ENCODE measurements around the gene SLX4.

Gene SLX4

DNA sequence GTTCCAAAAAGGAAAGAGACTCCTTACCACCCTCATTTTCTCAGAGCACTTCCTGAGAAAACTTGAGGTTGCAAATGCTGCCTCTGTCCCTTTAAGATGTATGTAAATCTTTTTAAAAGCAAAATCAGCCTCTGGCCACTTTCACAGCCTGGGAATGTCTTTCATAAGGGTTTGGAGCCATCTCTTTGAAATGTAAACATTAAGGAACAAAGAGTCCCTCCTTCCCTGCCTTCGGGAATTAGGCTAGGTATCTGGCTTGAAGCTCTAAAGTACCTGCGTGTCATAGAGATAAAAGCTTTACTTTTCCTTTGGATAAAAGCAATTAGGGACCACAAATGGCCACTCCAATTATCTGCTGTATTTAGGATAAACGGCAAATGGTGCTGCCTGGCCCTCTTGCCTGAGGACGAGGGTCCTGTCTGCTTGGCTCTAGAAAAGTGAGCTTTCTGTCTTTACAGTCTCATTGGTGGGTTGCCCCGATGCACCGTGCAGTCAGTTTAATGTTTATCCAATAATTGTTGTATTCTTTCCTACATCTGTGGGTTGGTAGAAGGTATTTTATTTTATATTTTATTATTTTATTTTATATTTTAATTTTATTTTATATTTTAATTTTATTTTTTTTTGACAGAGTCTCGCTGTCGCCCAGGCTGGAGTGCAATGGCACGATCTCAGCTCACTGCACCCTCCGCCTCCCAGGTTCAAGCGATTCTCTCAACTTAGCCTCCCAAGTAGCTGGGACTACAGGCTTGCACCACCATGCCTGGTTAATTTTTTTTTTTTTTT, 58.1 kb downstream of the SLX4 start:
- H3K4me1 ChIP-seq (ENCODE audit: control insufficient read depth, insufficient read depth, low read length, poor library complexity, severe bottlenecking): no peaks in the 10 kb centered on the region
- no peak overlapping the region for H3K27ac ChIP-seq (ENCODE audit: insufficient read depth, low read length, poor library complexity, severe bottlenecking)
- no peaks in the 10 kb centered on the region for H3K9me3 ChIP-seq (ENCODE audit: control insufficient read depth, low read length)
- DNase-seq: no peak
- no peaks in the 10 kb centered on the region for H3K27me3 ChIP-seq (replicated peaks; ENCODE audit: control insufficient read depth, insufficient read depth, low read length, poor library complexity, severe bottlenecking)
- peaks cover 92% of the 10 kb centered on the region for H3K36me3 ChIP-seq (ENCODE audit: control insufficient read depth, insufficient read depth, low read length)
- no peak overlapping the region for H3K4me3 ChIP-seq (ENCODE audit: insufficient read depth, low read depth, low read length, poor library complexity, severe bottlenecking)

DNA sequence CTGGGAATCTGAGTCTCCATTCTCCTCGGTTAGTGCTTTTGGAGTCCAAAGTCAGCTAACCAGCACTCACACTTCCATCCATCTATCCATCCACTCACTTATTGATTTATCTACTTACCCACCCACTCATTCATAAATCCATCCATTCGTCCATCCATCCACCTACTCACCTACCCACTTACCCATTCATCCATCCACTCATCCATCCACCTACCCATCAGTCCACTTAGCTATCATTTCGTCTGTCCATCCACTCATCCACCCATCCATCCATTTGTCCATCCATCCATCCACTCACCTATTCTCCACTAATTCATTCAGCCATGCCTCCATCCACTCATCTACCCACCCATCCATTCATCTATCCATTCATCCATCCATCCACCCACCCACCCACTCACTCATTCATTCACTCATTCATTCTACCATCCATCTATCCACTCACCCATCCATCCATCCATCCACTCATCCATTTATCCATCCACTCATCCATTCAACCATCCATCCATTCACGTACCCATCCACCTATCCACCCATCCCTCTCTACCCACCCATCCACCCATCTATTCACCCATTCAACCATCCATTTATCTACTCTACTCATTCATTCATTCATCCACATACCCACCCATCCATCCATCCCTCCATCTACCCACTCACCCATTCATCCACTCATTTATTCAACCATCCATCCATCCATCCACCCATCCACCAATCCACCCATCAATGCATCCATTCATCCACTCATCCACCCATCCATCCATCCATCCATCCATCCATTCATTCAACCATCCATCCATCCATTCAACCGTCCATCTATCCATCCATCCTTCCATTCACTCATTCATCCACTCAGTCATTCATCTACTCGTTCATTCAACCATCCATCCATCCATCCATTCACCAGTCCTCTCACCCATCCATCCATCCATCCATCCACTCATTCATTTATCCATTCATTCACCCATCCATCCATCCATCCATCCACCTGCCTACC, 60.3 kb downstream of the SLX4 start:
- H3K36me3 ChIP-seq (ENCODE audit: control insufficient read depth, insufficient read depth, low read length): peaks cover 82% of the 10 kb centered on the region
- no peaks in the 10 kb centered on the region for H3K27me3 ChIP-seq (replicated peaks; ENCODE audit: control insufficient read depth, insufficient read depth, low read length, poor library complexity, severe bottlenecking)
- no peaks in the 10 kb centered on the region for H3K9me3 ChIP-seq (ENCODE audit: control insufficient read depth, low read length)
- no peaks in the 10 kb centered on the region for H3K4me1 ChIP-seq (ENCODE audit: control insufficient read depth, insufficient read depth, low read length, poor library complexity, severe bottlenecking)
- H3K27ac ChIP-seq (ENCODE audit: insufficient read depth, low read length, poor library complexity, severe bottlenecking): no peak overlapping the region
- no peak overlapping the region for H3K4me3 ChIP-seq (ENCODE audit: insufficient read depth, low read depth, low read length, poor library complexity, severe bottlenecking)
- no peak for DNase-seq

DNA sequence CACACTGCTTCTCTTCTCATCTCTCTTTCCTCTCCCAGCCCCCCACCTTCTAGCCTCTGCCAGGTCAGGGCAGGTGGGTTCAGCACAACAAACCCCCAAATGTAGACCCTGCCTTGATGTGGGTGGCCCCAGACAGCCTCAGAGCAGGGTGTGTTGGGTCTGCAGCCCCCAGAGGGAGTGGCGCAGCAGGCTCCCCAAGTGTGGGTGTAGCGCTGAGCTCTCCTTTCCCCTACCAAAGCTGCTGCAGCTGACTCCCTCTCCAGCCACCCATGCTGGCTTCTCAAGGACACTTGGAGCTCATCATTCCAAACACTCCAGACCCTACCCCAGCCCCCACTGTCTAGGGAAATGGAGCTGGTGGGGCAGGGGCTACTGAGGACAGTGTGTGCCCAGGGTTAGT, 61.5 kb downstream of the SLX4 start:
- DNase-seq: no peak
- Histone ChIP-seq H3K27ac (ENCODE audit: insufficient read depth, low read length, poor library complexity, severe bottlenecking) (no peak overlapping the region), H3K4me1 (ENCODE audit: control insufficient read depth, insufficient read depth, low read length, poor library complexity, severe bottlenecking) (no peaks in the 10 kb centered on the region), H3K27me3 (replicated peaks; ENCODE audit: control insufficient read depth, insufficient read depth, low read length, poor library complexity, severe bottlenecking) (no peaks in the 10 kb centered on the region), H3K9me3 (ENCODE audit: control insufficient read depth, low read length) (no peaks in the 10 kb centered on the region), H3K36me3 (ENCODE audit: control insufficient read depth, insufficient read depth, low read length) (peaks cover 84% of the 10 kb centered on the region), H3K4me3 (ENCODE audit: insufficient read depth, low read depth, low read length, poor library complexity, severe bottlenecking) (no peak overlapping the region)

- DNase-seq: no peak
- Histone ChIP-seq H3K36me3 (ENCODE audit: control insufficient read depth, insufficient read depth, low read length) (peaks cover 78% of the 10 kb centered on the region), H3K27ac (ENCODE audit: insufficient read depth, low read length, poor library complexity, severe bottlenecking) (no peak overlapping the region), H3K27me3 (replicated peaks; ENCODE audit: control insufficient read depth, insufficient read depth, low read length, poor library complexity, severe bottlenecking) (no peaks in the 10 kb centered on the region), H3K4me3 (ENCODE audit: insufficient read depth, low read depth, low read length, poor library complexity, severe bottlenecking) (no peak overlapping the region), H3K9me3 (ENCODE audit: control insufficient read depth, low read length) (no peaks in the 10 kb centered on the region), H3K4me1 (ENCODE audit: control insufficient read depth, insufficient read depth, low read length, poor library complexity, severe bottlenecking) (no peaks in the 10 kb centered on the region)
These were observed 62.5 kb downstream of the SLX4 start for GRCh38 chr16:3548859-3549258.

DNA sequence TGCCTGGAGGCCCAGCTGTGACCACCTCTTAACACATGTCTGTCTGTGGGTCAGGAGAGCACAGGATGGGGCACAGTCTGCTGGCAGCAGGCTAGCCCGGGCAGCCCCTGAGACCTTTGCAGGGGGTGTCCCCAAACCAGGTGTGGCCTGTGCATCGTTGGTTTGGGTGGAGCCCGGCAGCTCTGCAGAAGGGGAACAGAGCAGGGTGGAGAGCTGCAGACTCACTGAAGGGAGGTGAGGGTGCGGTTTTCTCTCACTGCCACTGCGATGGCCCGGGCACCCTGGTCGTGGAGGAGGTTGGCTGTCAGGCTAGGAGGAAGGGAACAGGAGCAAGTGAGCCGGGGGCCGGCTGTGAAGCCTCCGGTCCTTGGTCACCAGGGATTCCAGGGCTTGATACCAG, 63.0 kb downstream of the SLX4 start:
- H3K4me3 ChIP-seq (ENCODE audit: insufficient read depth, low read depth, low read length, poor library complexity, severe bottlenecking): no peak overlapping the region
- no peaks in the 10 kb centered on the region for H3K9me3 ChIP-seq (ENCODE audit: control insufficient read depth, low read length)
- no peak for DNase-seq
- peaks cover 78% of the 10 kb centered on the region for H3K36me3 ChIP-seq (ENCODE audit: control insufficient read depth, insufficient read depth, low read length)
- H3K27ac ChIP-seq (ENCODE audit: insufficient read depth, low read length, poor library complexity, severe bottlenecking): no peak overlapping the region
- H3K4me1 ChIP-seq (ENCODE audit: control insufficient read depth, insufficient read depth, low read length, poor library complexity, severe bottlenecking): no peaks in the 10 kb centered on the region
- no peaks in the 10 kb centered on the region for H3K27me3 ChIP-seq (replicated peaks; ENCODE audit: control insufficient read depth, insufficient read depth, low read length, poor library complexity, severe bottlenecking)

DNA sequence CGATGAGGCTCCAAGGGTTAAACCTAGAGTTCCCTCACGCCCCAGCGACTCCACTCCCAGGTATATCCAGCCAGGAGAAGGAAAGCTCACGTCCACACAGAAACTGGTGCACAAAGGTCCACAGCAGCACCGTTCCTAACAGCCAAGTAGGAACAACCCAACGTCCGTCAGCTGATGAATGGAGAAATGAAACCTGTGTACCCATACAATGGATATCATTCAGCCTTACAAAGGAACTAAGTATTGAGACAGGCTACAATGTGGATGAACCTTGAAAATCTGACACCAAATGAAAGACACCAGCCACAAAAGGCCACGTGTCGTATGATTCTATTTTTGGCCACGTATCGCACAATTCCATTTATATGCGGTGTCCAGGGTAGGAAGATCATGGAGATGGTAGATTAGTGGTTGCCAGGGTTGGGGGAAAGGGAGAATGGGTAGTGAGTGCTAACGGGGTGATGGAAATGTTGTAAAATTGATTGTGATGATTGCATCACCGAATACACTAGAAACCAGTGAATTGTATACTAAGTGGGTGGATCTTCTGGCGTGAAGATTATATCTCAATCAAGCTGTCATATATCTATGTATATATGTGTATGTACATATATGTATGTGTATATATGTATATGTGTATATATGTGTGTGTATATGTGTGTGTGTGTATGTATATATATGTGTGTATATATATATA, 64.3 kb downstream of the SLX4 start:
- no peak for DNase-seq
- peaks cover 78% of the 10 kb centered on the region for H3K36me3 ChIP-seq (ENCODE audit: control insufficient read depth, insufficient read depth, low read length)
- H3K9me3 ChIP-seq (ENCODE audit: control insufficient read depth, low read length): no peaks in the 10 kb centered on the region
- H3K4me1 ChIP-seq (ENCODE audit: control insufficient read depth, insufficient read depth, low read length, poor library complexity, severe bottlenecking): no peaks in the 10 kb centered on the region
- no peak overlapping the region for H3K4me3 ChIP-seq (ENCODE audit: insufficient read depth, low read depth, low read length, poor library complexity, severe bottlenecking)
- no peaks in the 10 kb centered on the region for H3K27me3 ChIP-seq (replicated peaks; ENCODE audit: control insufficient read depth, insufficient read depth, low read length, poor library complexity, severe bottlenecking)
- no peak overlapping the region for H3K27ac ChIP-seq (ENCODE audit: insufficient read depth, low read length, poor library complexity, severe bottlenecking)

DNA sequence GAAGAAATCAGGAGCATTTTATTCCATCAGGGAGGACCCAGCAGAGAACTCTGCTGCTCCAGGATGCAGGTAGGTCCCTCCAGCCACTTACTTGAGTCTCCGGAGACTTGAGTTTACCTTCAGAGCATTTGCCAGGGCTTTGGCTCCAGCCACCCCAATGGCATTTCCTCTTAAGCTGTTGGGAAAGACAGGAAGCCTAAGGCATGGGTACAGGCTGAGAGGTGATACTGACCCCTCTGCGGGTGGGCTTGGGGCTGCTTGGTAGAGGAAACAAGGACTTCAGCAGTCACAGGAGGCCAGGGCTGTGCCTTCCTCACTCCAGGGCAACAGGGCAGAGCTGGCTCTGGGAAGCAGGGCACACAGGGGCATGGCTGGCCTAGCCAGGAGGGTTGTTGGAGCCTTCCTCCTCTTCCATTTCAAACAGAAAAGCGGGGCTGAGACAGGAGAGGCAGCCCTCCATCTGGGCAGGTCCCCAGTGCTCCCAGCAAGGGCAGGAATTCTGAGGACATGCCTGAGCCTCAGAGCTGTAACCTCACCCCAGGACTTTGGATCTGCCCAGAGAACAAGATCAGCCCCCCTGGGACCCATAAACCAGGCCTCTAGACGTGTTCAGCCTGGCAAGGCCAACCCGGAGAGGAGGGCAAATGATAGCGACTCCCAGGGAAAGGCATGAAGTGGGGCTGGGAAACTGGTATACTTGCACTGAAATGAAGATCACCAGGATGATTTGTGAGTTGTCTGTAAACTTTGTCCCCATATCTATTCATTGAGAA, 68.6 kb downstream of the SLX4 start:
- no peaks in the 10 kb centered on the region for H3K9me3 ChIP-seq (ENCODE audit: control insufficient read depth, low read length)
- DNase-seq: no peak
- H3K4me1 ChIP-seq (ENCODE audit: control insufficient read depth, insufficient read depth, low read length, poor library complexity, severe bottlenecking): no peaks in the 10 kb centered on the region
- no peaks in the 10 kb centered on the region for H3K27me3 ChIP-seq (replicated peaks; ENCODE audit: control insufficient read depth, insufficient read depth, low read length, poor library complexity, severe bottlenecking)
- H3K4me3 ChIP-seq (ENCODE audit: insufficient read depth, low read depth, low read length, poor library complexity, severe bottlenecking): no peak overlapping the region
- H3K27ac ChIP-seq (ENCODE audit: insufficient read depth, low read length, poor library complexity, severe bottlenecking): no peak overlapping the region
- H3K36me3 ChIP-seq (ENCODE audit: control insufficient read depth, insufficient read depth, low read length): peaks cover 60% of the 10 kb centered on the region

GRCh38 chr16:3541527-3542155, 69.8 kb downstream of the SLX4 start:
- H3K27ac ChIP-seq (ENCODE audit: insufficient read depth, low read length, poor library complexity, severe bottlenecking): no peak overlapping the region
- no peaks in the 10 kb centered on the region for H3K4me1 ChIP-seq (ENCODE audit: control insufficient read depth, insufficient read depth, low read length, poor library complexity, severe bottlenecking)
- peaks cover 55% of the 10 kb centered on the region for H3K36me3 ChIP-seq (ENCODE audit: control insufficient read depth, insufficient read depth, low read length)
- no peaks in the 10 kb centered on the region for H3K9me3 ChIP-seq (ENCODE audit: control insufficient read depth, low read length)
- no peak overlapping the region for H3K4me3 ChIP-seq (ENCODE audit: insufficient read depth, low read depth, low read length, poor library complexity, severe bottlenecking)
- DNase-seq: no peak
- H3K27me3 ChIP-seq (replicated peaks; ENCODE audit: control insufficient read depth, insufficient read depth, low read length, poor library complexity, severe bottlenecking): no peaks in the 10 kb centered on the region

GRCh38 chr16:3538222-3538621, 73.2 kb downstream of the SLX4 start:
- Histone ChIP-seq H3K4me3 (ENCODE audit: insufficient read depth, low read depth, low read length, poor library complexity, severe bottlenecking) (no peak overlapping the region), H3K36me3 (ENCODE audit: control insufficient read depth, insufficient read depth, low read length) (peaks cover 50% of the 10 kb centered on the region), H3K9me3 (ENCODE audit: control insufficient read depth, low read length) (no peaks in the 10 kb centered on the region), H3K27me3 (replicated peaks; ENCODE audit: control insufficient read depth, insufficient read depth, low read length, poor library complexity, severe bottlenecking) (no peaks in the 10 kb centered on the region), H3K27ac (ENCODE audit: insufficient read depth, low read length, poor library complexity, severe bottlenecking) (no peak overlapping the region), H3K4me1 (ENCODE audit: control insufficient read depth, insufficient read depth, low read length, poor library complexity, severe bottlenecking) (no peaks in the 10 kb centered on the region)
- DNase-seq: no peak

All from effector memory CD4-positive, alpha-beta T cell (primary cell).